C1 segment of cervical spinal cord (tissue), 14 donors: Measurements from ENCODE around the gene MYO15A.

Source experiments
- DNase-seq, 14 donors: peaks; one replicate each; lab custom pipeline; 2025; lab: John Stamatoyannopoulos, UW

Gene MYO15A

GRCh38 chr17:18156976-18157280 lies 48.4 kb downstream of the MYO15A start:
- no peak for DNase-seq

GRCh38 chr17:18157354-18157985 lies 48.9 kb downstream of the MYO15A start:
- DNase-seq = no peak

- peak in 10 of 14 donors; percentile 7 to 62 (median 32) for DNase-seq
These were observed 49.6 kb downstream of the MYO15A start for GRCh38 chr17:18158022-18158600.

- no peak for DNase-seq
These were observed 51.1 kb downstream of the MYO15A start for GRCh38 chr17:18159551-18160120.

- DNase-seq = no peak
These were observed 51.7 kb downstream of the MYO15A start for GRCh38 chr17:18160128-18160856.

GRCh38 chr17:18161207-18162145 lies 52.9 kb downstream of the MYO15A start:
- DNase-seq = no peak

- no peak for DNase-seq
These were observed 55.0 kb downstream of the MYO15A start for GRCh38 chr17:18163547-18163946.

- DNase-seq = no peak
These were observed 58.3 kb downstream of the MYO15A start for GRCh38 chr17:18166894-18167293.

GRCh38 chr17:18167421-18167820 lies 58.9 kb downstream of the MYO15A start:
- DNase-seq = no peak

- DNase-seq = no peak
These were observed 64.1 kb downstream of the MYO15A start for GRCh38 chr17:18172531-18173278.

GRCh38 chr17:18173740-18174139 lies 65.2 kb downstream of the MYO15A start:
- no peak for DNase-seq

GRCh38 chr17:18176176-18176575 lies 67.6 kb downstream of the MYO15A start:
- DNase-seq = peak in 2 of 14 donors; percentile 19 to 40

GRCh38 chr17:18177133-18177532 lies 68.6 kb downstream of the MYO15A start:
- DNase-seq = no peak

- DNase-seq = no peak
These were observed 69.2 kb downstream of the MYO15A start for GRCh38 chr17:18177722-18178121.

GRCh38 chr17:18179196-18179595 lies 70.6 kb downstream of the MYO15A start:
- DNase-seq = no peak

- no peak for DNase-seq
These were observed 71.2 kb downstream of the MYO15A start for GRCh38 chr17:18179804-18180203.

GRCh38 chr17:18181358-18181757 lies 72.8 kb downstream of the MYO15A start:
- no peak for DNase-seq

GRCh38 chr17:18182110-18182977 lies 73.8 kb downstream of the MYO15A start:
- no peak for DNase-seq

GRCh38 chr17:18182978-18183333 lies 74.4 kb downstream of the MYO15A start:
- peak in 9 of 14 donors; percentile 70 to 98 (median 93) for DNase-seq
